Effector CD4-positive, alpha-beta T cell (primary cell): ENCODE measurements around the gene CDC25C. TPM values are rescaled to one million over a fixed set of nuclear protein-coding genes. Genes with fewer than 3 reads are reported as not detected.

Experiments
- DNase-seq: peaks from one replicate; pipeline ENCODE4 v3.0.0-alpha.2; 2020
- total RNA-seq: gene quantifications from one replicate; lab custom pipeline; 2026; lab: John Stamatoyannopoulos, UW

The CDC25C gene
- total RNA-seq = not detected

DNA sequence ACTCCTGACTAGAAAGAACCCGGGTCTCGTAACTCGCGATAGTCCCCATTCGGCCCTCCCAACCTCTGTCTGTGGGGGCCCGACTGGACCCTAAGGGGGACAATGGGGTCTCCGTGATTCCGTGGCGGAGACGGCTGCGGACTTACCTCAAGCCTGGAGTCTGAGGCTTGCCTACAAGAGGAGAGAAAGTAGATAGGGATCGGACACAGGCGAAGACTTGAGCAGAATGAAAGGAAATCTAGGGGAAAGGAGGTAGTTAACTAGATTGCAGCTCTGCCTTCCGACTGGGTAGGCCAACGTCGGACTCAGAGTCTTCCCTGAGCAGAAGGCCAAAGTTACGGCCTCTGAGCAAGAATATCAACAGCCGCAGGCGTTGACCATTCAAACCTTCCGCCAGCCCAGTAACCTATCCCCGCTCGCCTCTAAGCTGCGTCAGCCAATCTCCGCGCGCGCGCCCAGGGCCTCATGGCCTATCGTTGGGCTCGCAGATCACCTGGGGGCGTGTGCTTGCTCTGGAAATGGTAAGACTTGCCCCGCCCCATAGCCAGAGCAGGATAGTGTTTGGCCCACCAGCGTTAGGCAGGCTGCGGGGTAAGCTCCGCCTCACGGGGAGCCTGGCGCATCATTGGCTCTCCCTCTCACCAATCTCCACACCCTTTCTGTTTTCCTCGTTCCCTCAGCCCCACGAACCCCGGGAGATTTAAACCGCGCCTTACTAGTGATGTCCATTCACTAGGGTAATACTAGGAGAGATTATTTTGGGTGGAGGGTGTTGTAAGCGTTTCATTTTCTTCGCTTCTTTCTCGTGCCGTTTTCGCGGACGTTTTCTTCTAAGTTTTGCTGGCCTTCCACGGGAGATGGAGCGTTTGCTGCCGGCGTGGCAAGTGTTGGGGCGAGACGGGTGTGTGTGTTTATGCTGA lies at the start of gene CDC25C:
CDC25C (minus strand) TSS at position 356 of the 920 bp plus-strand sequence. CDS start 624 bp downstream, outside the sequence.
- peak; percentile 96 for DNase-seq

GRCh38 chr5:138372653-138373052 lies 41.0 kb upstream of the CDC25C start:
- no peak for DNase-seq

- DNase-seq = no peak
These were observed 40.6 kb upstream of the CDC25C start for GRCh38 chr5:138372225-138372624.

GRCh38 chr5:138371454-138371853 lies 39.9 kb upstream of the CDC25C start:
- no peak for DNase-seq

DNA sequence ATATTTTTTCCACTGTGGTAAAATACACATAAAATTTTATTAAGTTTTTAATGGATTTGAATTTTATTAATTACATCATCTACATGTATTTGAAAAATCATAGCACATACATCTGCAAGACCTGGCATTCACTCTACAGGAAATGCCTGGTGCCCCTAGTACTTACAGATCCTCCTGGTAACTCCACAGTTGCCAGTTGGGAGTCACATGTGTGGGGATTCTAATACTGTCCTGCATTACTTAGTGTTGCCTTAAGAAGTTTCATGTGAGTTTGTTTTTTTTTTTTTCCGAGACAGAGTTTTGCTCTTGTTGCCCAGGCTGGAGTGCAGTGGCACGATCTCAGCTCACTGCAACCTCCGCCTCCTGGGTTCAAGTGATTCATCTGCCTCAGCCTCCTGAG lies 38.9 kb upstream of the CDC25C start:
- DNase-seq = no peak

GRCh38 chr5:138369706-138370105 lies 38.1 kb upstream of the CDC25C start:
- DNase-seq = no peak

GRCh38 chr5:138369261-138369660 lies 37.7 kb upstream of the CDC25C start:
- no peak for DNase-seq

DNA sequence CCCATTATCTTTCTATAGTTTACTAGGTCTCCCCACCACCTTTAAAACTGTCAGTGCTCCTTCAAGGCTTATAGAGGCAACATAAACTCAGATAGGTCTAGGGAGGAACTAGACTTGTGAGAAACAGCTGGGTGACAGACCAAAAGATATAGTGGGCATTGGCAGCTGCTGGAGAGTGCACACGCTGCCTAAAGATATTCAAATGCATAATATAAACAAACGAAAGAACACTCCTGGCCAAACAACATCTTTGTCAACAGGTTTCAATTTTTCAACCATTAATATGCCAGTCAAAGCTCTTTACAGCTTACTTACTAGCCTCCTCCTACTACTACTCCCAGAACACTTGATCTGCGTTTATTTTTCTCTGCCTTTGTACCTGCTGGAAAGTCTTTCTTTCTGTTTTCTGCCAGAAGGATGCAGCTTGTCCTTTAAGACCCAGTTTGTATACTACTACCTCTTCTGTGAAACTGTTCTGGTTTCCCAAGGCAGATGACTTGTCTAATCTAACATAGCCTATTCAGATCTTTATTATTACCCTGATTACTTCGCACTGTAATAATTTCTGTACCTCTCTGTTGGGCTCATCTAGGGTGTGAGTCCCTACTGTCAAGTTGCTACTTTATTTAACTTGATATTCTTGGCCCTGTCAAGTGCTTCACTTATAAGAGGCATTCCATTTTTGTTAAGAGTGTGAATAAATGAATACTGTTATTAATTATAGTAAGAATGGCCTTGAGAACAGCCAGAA lies 35.2 kb upstream of the CDC25C start:
- DNase-seq = no peak

GRCh38 chr5:138364576-138364975 lies 33.0 kb upstream of the CDC25C start:
- DNase-seq = no peak

GRCh38 chr5:138360941-138361452 lies 29.4 kb upstream of the CDC25C start:
- DNase-seq = no peak

GRCh38 chr5:138359621-138360020 lies 28.0 kb upstream of the CDC25C start:
- no peak for DNase-seq

DNA sequence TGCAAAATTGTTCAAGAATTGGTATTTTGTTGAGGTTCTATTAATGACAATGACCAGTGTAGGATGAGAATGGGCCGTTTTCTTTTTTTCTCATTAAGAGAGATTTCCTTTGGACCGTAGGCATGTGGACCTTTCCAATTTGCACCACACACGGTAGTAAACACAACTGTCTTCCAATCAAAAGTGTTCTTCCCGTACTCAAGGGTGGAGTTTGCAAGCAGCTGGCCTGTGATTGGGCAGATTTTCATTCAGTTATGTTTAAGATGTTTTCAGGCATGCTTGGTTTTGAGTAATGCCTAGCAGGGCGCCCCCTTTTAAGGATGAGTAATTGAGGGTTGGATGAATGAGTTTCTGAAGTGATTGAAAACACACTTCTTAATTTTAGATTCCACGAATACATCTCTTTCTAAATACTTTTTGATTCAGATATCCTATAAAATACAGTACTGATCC lies 23.3 kb upstream of the CDC25C start:
- DNase-seq = peak; percentile 39

- no peak for DNase-seq
These were observed 22.8 kb upstream of the CDC25C start for GRCh38 chr5:138354387-138354786.

DNA sequence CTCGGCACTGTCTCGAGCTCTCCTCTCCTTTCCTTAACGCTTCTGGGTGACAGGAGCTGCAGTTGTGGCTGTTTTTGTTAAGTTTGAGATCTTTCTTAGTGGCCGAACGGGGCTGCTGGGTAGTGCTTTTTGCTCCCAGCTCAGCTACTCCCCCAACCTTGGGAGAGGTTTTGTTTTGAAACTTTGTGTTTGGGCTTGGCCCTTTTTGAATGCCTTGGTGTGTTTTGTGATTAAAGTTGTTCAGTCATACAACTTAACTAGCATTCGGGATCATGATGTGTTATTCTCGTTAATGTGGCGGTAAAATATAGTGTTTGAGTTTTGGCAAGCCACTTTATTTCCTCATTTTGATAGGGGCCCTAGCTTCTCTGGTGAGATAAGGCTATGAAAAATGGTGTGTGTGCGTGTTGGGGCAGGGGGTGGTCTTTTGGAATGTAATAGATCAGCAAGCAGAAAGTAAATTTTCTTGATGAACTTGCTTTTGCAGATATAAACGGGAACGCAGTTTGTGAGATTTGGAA lies 22.0 kb upstream of the CDC25C start:
- DNase-seq = no peak

DNA sequence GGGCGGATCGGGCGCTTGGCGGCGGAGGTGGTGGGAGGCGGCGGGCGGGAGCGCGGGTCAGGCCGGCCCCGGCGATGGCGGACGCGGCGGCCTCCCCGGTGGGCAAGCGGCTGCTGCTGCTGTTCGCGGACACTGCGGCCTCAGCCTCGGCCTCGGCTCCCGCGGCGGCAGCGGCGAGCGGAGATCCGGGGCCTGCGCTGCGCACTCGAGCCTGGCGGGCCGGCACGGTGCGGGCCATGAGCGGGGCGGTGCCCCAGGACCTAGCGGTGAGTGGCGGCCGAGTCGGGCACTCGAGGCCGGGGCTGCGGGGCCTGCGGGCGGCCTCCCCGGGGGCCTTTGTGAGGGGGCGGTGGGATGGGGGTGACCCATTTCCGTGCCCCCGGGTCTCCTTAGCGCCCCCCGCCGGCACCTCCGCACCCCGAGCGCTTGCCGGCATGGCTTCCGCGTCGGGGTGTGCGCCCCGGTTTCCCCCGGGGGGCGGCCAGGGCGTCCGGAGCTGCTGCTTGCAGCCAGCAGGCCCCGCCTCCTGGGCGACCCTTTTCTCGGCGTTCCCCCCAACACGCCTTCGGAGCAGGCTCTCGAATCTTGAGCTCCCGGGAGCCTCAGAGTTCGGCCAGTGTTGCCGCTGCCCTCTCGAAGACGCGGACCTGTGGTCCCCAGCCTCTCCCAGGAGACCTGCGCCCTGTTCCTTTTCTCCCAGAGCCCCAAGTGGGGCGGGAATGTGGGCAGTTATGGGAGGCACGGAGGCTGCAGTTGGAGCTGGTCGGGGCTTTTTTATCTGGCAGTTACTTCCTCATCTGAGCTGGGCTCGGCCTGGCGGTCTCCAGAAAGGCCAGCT lies 21.3 kb upstream of the CDC25C start:
- peak; percentile 75 for DNase-seq

GRCh38 chr5:138352071-138352721 lies 20.6 kb upstream of the CDC25C start, which contains the start of gene KDM3B:
Gene KDM3B, plus strand, starts transcription at chr5:138352685. Its CDS starts 111 bp downstream, at chr5:138352796.
- DNase-seq = peak; percentile 83

- DNase-seq = no peak
These were observed 19.9 kb upstream of the CDC25C start for GRCh38 chr5:138351517-138351916.

DNA sequence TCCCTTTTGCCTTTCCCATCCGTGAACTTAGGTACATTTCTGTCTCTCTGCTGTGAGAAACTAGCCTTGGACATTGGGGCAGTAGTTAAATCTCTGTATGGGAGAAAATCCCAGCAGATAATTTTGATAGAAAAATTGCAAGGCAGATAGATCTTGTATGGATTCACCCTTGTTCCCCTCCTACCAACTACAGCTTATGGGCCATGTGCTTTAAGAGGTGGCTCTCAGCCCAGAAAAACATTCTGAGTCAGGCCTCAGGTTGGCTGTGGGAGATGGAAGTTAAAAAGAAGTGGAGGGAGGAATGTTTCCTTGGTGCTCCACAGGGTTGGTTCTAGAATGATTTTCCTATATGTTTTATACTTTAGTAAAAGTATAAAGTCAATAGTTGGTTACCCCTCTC lies 19.5 kb upstream of the CDC25C start:
- DNase-seq = no peak

DNA sequence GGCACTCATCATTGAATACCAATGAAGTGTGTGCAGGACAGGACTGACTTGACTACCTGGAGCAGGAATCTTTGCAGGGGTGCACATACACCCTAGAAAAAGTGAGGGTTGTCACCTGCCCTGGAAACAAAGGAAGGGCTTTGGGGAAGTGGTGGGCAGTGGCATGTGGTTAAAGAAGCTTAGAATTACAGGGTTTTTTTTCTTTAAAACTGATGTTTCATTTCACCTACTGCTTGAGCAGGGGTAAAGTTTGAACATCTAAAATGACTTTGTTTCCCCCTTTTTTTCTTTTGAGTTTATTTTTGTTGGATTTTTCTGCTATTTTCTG lies 18.9 kb upstream of the CDC25C start:
- DNase-seq = no peak

DNA sequence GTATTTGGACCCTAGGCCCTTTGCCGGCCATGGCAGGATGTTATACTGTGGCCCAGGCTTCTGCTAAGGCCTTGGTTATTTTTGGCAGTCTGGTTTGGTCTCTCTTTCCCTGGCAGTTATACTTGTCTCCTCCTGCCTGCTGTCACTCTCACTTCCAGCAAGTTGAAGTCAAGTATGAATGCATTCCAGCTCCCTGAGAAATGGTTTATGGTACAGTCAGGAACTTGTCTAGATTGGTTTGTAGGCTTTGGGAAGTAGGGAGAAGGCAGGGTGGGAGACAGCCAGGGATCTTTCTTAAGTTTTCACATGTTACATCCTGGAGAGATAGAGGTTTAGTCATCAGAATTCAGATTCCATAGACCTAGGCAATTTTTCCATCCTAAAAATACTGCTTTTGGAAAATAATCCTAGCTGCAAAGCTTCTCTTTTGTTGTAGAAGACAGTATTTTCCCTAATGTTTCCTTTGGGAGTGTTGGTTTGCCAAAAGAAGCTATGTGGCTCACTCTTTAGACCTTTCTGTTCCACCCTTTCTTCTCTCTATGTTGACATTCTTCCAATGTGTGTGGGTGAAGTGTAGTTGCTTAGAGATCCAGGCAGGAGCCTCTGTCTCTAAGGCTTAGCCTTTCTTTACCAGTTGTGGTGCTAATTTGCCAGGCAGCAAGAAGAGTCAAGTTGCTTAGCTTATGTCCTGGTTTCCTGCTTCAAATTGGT lies 18.4 kb upstream of the CDC25C start:
- DNase-seq = no peak

GRCh38 chr5:138346889-138347288 lies 15.3 kb upstream of the CDC25C start:
- no peak for DNase-seq
